Activated T-cell treated with anti-CD3 and anti-CD28 coated beads, Interleukin-2, amount 50 U/mL, for 4 hours (primary cell): ENCODE measurements around the gene CNTLN. TPM values are rescaled to one million over a fixed set of nuclear protein-coding genes. Genes with fewer than 3 reads are reported as not detected.
"Not testable (repeated sequence)": the region's sequence is repeated elsewhere in the genome, so short reads cannot be mapped to it uniquely, and the experiment has no call there.

ENCODE experiments used
- ATAC-seq, 2 donors: fragments of 200-7000 bp; cut with Tn5 transposase; one replicate each; pipeline ENCODE4 v1.10.0; 2021
- DNase-seq: peaks from one replicate; pipeline ENCODE4 v3.0.0-alpha.2; 2020
- H3K27me3 Mint-ChIP-seq: one replicate; pipeline ENCODE4 v1.8.0; 2021; ENCODE audit warnings: low read depth, mixed read lengths
- H3K36me3 Mint-ChIP-seq: one replicate; pipeline ENCODE4 v1.8.0; 2022; ENCODE audit warnings: mixed read lengths; ENCODE audit not compliant: insufficient read depth
- H3K4me1 Mint-ChIP-seq: one replicate; pipeline ENCODE4 v1.8.0; 2021; ENCODE audit warnings: low read depth, mixed read lengths
- H3K4me3 Mint-ChIP-seq: one replicate; pipeline ENCODE4 v1.8.0; 2021; ENCODE audit warnings: mild to moderate bottlenecking, moderate library complexity, mixed read lengths
- H3K9me3 Mint-ChIP-seq: one replicate; pipeline ENCODE4 v1.8.0; 2021; ENCODE audit warnings: mixed read lengths
- total RNA-seq, 3 donors: library from RNA; stranded (reverse); gene quantifications; one replicate each; pipeline ENCODE4 v1.2.1, GENCODE V29; 2021

CNTLN gene
- total RNA-seq, 3 donors from 2014 or later: 0.11 to 1.9 (median 0.33) TPM

DNA sequence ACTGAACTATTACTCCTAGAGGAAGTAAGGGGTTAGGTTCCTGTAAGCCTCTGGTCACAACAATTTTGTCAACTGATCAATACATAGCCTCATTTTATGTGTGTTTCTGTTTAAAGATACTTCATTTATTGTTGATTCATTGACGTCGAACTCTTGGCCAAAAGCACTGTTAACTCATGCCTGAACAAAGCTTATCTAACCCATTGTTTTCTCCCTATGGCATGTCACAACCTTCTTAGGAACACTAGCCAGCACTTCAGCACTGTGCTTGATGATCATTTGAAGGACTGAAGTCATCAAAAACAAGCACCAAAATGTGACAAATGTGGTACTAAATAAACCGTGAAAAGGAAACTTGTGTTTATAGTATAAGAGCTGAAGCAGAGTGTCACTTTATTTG is 13.5 kb downstream of the CNTLN start:
- DNase-seq (no peak), ATAC-seq (no peak)
- no peak overlapping the region for H3K4me3 Mint-ChIP-seq
- no peaks in the 10 kb centered on the region for H3K4me1 Mint-ChIP-seq
- H3K9me3 Mint-ChIP-seq: peaks cover 18% of the 10 kb centered on the region
- H3K27me3 Mint-ChIP-seq: no peaks in the 10 kb centered on the region
- no peaks in the 10 kb centered on the region for H3K36me3 Mint-ChIP-seq

DNA sequence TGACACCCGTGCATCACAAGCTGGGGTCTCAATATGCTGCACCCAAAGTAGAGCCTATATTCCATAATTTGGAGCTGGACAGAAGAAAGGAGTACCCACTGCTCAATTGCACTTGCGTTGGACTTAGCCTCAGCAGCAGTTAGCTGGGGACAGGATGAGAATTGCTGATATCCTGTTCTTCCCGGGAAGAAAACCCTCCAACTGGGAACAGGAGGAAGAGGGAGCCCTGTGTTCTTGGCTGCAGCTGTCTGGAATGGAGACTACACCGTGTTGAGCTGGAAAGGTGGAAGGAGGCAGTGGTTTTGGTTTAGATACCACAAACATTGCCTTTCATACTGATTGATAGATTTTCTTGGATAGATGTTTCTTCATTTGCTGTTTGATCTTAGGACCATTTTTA is 24.6 kb downstream of the CNTLN start:
- ATAC-seq (no peak), DNase-seq (no peak)
- H3K4me1 Mint-ChIP-seq: no peaks in the 10 kb centered on the region
- no peaks in the 10 kb centered on the region for H3K9me3 Mint-ChIP-seq
- H3K36me3 Mint-ChIP-seq: no peaks in the 10 kb centered on the region
- H3K4me3 Mint-ChIP-seq: no peak overlapping the region
- no peaks in the 10 kb centered on the region for H3K27me3 Mint-ChIP-seq

DNA sequence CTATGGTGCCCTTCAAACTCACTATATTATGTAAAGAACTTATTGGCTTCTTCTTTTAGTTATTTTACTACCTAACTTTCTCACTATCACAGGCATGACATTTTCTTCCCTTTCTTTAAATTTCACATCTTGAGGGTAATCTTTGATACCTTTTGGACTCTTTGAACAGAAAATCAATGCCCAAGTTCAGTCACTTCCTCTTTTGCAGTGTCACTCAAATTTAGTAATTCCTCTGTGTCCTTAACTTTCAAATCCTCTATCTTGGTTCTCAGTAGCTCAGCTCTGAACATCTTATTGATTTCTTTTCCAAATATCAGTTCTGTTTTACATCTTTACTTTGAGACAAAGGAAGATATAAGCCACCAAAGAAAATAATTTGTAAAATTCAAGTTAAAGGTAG is 25.5 kb downstream of the CNTLN start:
- Mint-ChIP-seq H3K36me3 (no peaks in the 10 kb centered on the region), H3K4me3 (no peak overlapping the region), H3K27me3 (no peaks in the 10 kb centered on the region), H3K9me3 (no peaks in the 10 kb centered on the region), H3K4me1 (no peaks in the 10 kb centered on the region)
- DNase-seq: no peak
- no peak for ATAC-seq

DNA sequence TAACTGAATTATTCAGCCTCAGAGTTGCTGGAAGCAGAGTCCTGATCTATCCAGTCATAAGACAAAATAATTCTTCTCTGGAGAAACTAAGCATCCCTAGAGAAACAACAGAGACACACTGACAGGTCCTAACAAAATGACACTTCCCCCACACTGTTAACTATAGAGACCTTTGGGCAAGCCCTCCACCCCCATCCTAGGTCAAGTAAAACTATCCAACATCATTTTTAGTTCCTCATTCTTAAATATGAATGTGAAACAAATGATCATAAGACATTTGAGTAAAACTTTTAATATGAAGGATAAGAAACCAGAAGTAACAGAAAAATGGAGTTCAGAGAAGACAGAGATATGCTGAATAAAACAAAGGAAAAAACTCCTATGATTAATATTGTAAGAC is 30.9 kb downstream of the CNTLN start:
- H3K4me1 Mint-ChIP-seq: no peaks in the 10 kb centered on the region
- H3K4me3 Mint-ChIP-seq: no peak overlapping the region
- DNase-seq (no peak), ATAC-seq (no peak)
- no peaks in the 10 kb centered on the region for H3K27me3 Mint-ChIP-seq
- H3K36me3 Mint-ChIP-seq: no peaks in the 10 kb centered on the region
- H3K9me3 Mint-ChIP-seq: peaks cover 16% of the 10 kb centered on the region

DNA sequence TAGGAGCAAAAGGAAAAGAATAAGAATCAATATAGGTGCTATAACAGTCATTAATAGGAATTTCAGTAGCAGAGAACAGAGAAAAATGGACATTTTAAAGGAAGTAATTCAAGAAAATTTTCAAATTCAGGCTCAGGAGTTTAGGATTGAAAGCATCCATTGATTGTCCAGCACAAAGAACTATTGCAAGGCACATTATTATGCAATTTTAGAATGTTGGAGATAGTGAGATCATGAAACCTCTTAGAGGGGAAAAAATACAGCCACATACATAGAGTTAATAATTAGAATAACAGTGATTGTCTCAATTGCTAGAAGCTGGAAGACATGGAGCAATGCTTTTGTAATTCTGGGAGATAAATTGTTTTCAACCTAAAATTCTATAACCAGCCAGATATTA is 31.5 kb downstream of the CNTLN start:
- Mint-ChIP-seq H3K9me3 (peaks cover 19% of the 10 kb centered on the region), H3K36me3 (no peaks in the 10 kb centered on the region), H3K27me3 (no peaks in the 10 kb centered on the region), H3K4me1 (no peaks in the 10 kb centered on the region), H3K4me3 (no peak overlapping the region)
- no peak for DNase-seq
- ATAC-seq: no peak

DNA sequence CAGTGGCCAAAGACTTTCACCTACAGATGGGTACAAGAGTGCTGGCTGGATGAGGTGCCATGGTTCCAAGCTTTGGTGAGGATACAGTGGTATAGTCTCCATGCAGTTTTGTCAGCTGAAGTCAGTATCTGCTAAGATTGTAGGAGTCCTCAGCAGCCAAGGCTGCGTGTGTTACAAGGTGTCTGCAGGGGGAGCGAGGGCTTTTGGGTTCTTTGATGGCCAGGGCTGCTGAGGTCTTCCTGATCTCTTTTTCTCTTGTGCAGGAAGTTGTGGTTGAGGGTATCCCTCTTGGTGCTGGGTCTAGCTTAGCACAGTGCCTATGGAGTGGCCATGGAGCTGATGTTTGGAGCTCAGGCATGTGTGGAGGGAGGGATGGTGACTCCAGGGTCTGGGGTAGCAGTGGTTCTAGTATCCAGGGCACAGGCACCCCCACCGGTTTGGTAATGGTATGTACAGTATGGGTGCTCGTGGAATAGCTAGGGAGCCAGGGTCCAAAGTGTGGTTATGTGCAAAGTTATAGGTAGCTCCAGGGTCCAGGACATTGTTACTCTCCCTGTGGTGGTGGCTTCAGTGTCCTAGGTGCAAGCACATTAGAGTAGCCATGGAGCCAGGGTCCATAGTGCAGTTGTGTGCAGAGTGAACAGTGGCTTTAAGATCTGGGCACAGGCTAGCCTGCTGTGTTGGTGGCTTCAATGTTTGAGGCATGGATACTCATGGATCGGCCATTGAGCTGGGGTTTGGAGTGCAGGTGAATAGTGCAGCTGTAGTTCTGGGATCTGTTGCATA is 36.7 kb downstream of the CNTLN start:
- DNase-seq: no peak
- no peaks in the 10 kb centered on the region for H3K27me3 Mint-ChIP-seq
- no peaks in the 10 kb centered on the region for H3K4me1 Mint-ChIP-seq
- peaks cover 21% of the 10 kb centered on the region for H3K9me3 Mint-ChIP-seq
- H3K36me3 Mint-ChIP-seq: no peaks in the 10 kb centered on the region
- no peak overlapping the region for H3K4me3 Mint-ChIP-seq
- ATAC-seq: no peak

DNA sequence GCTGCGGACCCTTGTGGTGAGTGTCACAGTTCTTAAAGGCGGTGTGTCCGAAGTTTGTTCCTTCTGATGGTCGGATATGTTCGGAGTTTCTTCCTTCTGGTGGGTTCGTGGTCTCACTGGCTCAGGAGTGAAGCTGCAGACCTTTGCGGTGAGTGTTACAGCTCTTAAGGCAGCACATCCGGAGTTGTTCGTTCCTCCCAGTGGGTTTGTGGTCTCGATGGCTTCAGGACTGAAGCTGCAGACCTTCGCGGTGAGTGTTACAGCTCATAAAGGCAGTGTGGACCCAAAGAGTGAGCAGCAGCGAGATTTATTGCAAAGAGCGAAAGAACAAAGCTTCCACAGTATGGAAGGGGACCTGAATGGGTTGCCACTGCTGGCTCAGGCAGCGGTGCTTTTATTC is 42.7 kb downstream of the CNTLN start:
- H3K27me3 Mint-ChIP-seq, ATAC-seq, H3K36me3 Mint-ChIP-seq, DNase-seq, H3K4me3 Mint-ChIP-seq, H3K4me1 Mint-ChIP-seq: not testable (repeated sequence)
- peaks cover 24% of the 10 kb centered on the region for H3K9me3 Mint-ChIP-seq

DNA sequence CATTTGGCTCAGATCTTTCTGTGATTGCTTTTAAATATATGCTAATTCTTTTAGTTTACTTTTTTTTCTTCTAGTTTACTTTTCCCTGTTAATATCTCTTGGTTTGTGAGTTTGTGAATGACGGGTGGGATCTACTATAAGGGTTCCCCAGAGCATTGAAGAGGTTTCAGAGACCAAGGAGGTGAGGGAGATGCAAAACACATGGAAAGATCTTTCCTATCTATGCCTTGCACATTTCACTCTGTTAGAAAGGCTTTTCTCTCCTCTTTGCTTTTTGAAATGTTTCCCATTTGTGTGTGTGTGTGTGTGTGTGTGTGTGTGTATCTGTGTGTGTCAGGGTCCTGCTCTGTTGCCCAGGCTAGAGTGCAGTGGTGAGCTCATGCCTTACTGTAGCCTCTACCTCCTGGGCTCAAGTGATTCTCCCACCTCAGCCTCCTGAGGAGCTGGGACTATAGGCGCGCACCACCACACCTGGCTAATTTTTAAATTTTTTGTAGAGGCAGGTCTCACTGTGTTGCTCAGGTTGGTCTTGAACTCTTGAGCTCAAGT is 50.7 kb downstream of the CNTLN start:
- H3K36me3 Mint-ChIP-seq: no peaks in the 10 kb centered on the region
- ATAC-seq (no peak), DNase-seq (no peak)
- H3K4me1 Mint-ChIP-seq: no peaks in the 10 kb centered on the region
- no peak overlapping the region for H3K4me3 Mint-ChIP-seq
- H3K9me3 Mint-ChIP-seq: peaks cover 15% of the 10 kb centered on the region
- no peaks in the 10 kb centered on the region for H3K27me3 Mint-ChIP-seq

DNA sequence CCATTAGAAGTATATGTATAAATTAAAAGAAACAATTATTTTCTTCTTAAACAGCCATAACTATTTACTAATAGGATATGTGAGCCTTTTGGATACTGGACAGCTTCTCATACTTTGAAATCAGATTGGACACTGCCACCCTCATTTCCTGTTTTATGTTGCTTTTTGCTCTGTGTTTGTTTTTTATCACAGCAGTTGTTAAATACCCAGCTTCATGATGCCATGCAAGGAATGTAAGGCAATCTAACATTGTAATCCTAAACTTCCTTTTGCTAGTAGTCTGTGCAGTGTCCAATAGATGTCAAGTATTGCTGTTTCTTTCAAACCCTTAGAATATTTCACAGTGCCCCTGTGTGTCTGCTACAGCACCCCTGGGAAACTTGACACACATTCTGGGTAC is 56.2 kb downstream of the CNTLN start:
- H3K4me3 Mint-ChIP-seq: no peak overlapping the region

DNA sequence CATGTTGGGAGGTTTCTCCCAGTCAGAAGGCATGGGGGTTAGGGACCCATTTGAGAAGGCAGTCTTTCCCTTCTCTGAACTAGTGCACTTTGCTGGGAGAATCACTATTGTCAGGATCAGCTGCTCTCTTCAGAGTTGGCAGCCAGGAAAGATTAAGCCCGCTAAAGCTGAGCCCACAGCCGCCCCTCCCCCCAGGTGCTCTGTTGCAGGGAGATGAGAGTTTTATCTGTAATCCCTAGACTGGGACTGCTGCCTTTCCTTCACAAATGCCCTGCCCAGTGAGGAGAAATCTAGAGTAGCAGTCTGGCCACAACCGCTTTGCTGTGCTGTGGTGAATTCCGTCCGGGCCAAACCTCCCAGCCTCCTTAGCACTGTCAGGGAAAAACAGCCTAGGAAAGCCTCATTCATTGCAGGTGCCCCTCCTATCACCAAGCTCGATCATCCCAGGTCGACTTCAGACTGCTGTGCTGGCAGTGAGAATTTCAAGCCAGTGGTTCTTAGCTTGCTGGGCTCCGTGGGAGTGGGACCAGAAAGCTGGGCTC is 69.8 kb downstream of the CNTLN start:
- H3K9me3 Mint-ChIP-seq: peaks cover 38% of the 10 kb centered on the region
- H3K36me3 Mint-ChIP-seq: no peaks in the 10 kb centered on the region
- H3K27me3 Mint-ChIP-seq: no peaks in the 10 kb centered on the region
- no peaks in the 10 kb centered on the region for H3K4me1 Mint-ChIP-seq
- DNase-seq: no peak
- ATAC-seq: no peak
- no peak overlapping the region for H3K4me3 Mint-ChIP-seq

More for the DNA sequence above, 56.2 kb downstream of the CNTLN start:
- DNase-seq: no peak
- Mint-ChIP-seq H3K4me1 (no peaks in the 10 kb centered on the region), H3K9me3 (peaks cover 5% of the 10 kb centered on the region), H3K27me3 (no peaks in the 10 kb centered on the region), H3K36me3 (no peaks in the 10 kb centered on the region)
- ATAC-seq: no peak

DNA sequence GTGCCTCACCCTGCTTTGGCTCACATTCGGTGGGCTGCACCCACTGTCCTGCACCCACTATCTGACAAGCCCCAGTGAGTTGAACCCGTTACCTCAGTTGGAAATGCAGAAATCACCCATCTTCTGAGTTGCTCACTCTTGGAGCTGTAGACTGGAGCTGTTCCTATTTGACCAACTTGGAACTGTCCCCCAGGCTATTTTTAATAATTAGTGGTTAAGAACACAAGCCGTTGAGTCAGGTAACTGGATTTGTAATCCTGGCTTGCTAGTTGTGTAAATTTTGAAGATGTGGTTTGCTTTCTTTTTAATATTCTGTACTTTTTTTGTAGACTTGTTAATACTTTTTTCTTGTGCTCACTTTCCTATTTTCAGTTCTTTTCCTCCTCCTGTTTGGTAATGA is 81.2 kb downstream of the CNTLN start:
- ATAC-seq: no peak

DNA sequence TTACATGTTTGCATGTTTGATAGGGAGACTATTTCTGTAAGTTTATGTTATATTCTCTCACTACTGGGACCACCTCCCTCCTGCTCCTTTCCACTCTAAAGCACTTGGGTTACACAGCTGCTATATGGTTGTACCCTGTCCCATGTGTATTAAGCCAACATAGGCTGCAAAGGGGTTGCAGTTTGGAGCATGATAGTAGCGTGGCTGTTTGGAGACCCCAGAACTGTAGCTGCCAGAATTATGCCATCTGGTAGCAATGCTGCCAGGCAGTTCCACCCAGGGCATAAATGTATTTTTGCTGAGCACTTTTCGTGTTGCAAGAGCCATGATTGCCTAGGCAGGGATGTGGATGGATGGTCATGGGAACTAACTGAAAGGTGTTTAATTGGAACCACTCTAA is 81.8 kb downstream of the CNTLN start:
- Mint-ChIP-seq H3K36me3 (no peaks in the 10 kb centered on the region), H3K9me3 (peaks cover 9% of the 10 kb centered on the region), H3K4me1 (no peaks in the 10 kb centered on the region), H3K4me3 (no peak overlapping the region), H3K27me3 (no peaks in the 10 kb centered on the region)
- DNase-seq: no peak
- ATAC-seq: no peak

More for the DNA sequence above, 81.2 kb downstream of the CNTLN start:
- H3K27me3 Mint-ChIP-seq: no peaks in the 10 kb centered on the region
- H3K36me3 Mint-ChIP-seq: no peaks in the 10 kb centered on the region
- no peak overlapping the region for H3K4me3 Mint-ChIP-seq
- no peak for DNase-seq
- H3K9me3 Mint-ChIP-seq: peaks cover 9% of the 10 kb centered on the region
- no peaks in the 10 kb centered on the region for H3K4me1 Mint-ChIP-seq

DNA sequence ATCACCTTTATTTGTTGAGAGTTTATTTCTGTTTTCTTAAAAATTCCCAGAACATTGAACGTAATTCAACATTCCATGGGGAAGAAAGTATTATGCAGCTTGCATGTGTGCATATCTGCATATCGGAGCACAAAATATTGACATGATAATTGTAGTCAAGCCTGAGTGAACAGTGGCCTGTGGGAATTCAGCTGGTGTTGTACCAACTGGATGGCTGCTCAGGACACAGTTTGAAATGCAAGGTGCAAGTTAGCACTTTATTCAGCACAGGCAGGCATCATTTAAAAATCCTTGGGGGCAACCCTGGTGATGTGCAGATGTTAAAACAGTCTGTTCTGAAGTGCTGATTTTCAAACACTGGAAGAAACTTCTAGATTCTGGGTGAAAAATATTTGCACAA is 82.4 kb downstream of the CNTLN start:
- peaks cover 9% of the 10 kb centered on the region for H3K9me3 Mint-ChIP-seq
- no peak for ATAC-seq
- H3K36me3 Mint-ChIP-seq: no peaks in the 10 kb centered on the region

DNA sequence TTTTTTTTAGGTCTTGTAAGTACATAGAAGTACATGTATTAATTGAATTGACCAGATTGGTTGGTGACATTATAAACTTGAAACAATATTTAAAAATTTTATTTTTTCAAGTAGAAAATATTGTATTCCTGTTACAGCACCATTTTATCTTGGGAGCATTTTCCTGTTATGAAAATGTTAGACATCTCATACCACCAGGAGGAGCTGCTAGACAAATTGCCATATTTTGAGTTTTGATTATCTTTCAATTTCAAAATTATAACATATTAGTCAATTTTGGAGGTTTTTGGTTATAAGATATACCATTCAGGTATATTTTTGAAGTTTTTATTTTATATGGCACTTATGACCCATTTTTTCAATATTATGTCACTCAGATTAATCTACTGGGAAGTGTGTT is 84.4 kb downstream of the CNTLN start:
- H3K27me3 Mint-ChIP-seq: no peaks in the 10 kb centered on the region
- no peak overlapping the region for H3K4me3 Mint-ChIP-seq
- DNase-seq (no peak), ATAC-seq (no peak)
- H3K4me1 Mint-ChIP-seq: no peaks in the 10 kb centered on the region
- peaks cover 5% of the 10 kb centered on the region for H3K9me3 Mint-ChIP-seq
- H3K36me3 Mint-ChIP-seq: no peaks in the 10 kb centered on the region

More for the DNA sequence above, 82.4 kb downstream of the CNTLN start:
- DNase-seq: no peak
- H3K4me3 Mint-ChIP-seq: no peak overlapping the region
- no peaks in the 10 kb centered on the region for H3K4me1 Mint-ChIP-seq
- H3K27me3 Mint-ChIP-seq: no peaks in the 10 kb centered on the region

DNA sequence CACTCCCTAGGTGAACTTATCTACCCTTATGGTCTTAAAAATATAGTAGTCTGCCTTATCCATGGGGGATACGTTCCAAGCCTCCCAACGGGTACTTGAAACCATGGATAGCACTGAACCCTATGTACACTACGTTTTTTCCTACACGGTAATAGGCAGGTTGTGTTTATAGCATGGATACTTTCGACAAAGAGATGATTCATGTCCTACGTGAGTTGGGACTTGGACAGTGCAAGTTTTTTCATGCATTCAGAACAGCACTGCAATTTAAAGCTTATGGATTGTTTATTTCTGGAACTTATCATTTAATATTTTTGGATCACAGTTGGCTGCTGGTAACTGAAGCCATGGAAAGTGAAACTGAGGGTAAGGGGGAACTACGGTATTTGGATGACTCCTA is 88.1 kb downstream of the CNTLN start:
- Mint-ChIP-seq H3K4me3 (no peak overlapping the region), H3K9me3 (peaks cover 4% of the 10 kb centered on the region), H3K4me1 (no peaks in the 10 kb centered on the region), H3K27me3 (no peaks in the 10 kb centered on the region), H3K36me3 (no peaks in the 10 kb centered on the region)
- DNase-seq: no peak
- ATAC-seq: no peak
